HL-60 (cell line): Measurements from ENCODE around the gene TTC24.
"Not testable (repeated sequence)": the region's sequence is repeated elsewhere in the genome, so short reads cannot be mapped to it uniquely, and the experiment has no call there.

Experiments
- DNase-seq, 2 experiments: peaks; one replicate each; pipeline ENCODE4 v3.0.0-alpha.2; 2010 to 2020; ENCODE audit warnings: low read depth in 1 of 2, low spot score in 1 of 2
- H3K27ac ChIP-seq: fragments of 250-450 bp; sonication (Bioruptor Pico); replicated peaks from 2 replicates; pipeline ENCODE4 v1.5.1; 2020; ENCODE audit warnings: mild to moderate bottlenecking, moderate library complexity
- H3K27me3 ChIP-seq: fragments of 250-450 bp; sonication (Bioruptor Pico); 2 replicates; pipeline ENCODE4 v1.5.1; 2021; ENCODE audit warnings: mild to moderate bottlenecking, moderate library complexity; ENCODE audit not compliant: insufficient read depth, poor library complexity, severe bottlenecking
- H3K4me3 ChIP-seq: replicated peaks from 2 replicates; pipeline ENCODE4 v1.5.1; 2011; ENCODE audit warnings: mild to moderate bottlenecking, control low read depth, low read length; ENCODE audit not compliant: insufficient read depth
- GABPA ChIP-seq: IDR thresholded peaks from 2 replicates; pipeline ENCODE4 v1.6.1; 2012; ENCODE audit warnings: low read depth
- POLR2AphosphoS5 ChIP-seq: IDR thresholded peaks from 2 replicates; pipeline ENCODE4 v1.6.1; 2012; ENCODE audit warnings: low read depth
- SPI1 ChIP-seq: IDR thresholded peaks from 2 replicates; pipeline ENCODE4 v1.6.1; 2012; ENCODE audit warnings: low read depth, mild to moderate bottlenecking, borderline replicate concordance
- TF ChIP-seq, protein P1 (sequence below): IDR thresholded peaks from 2 replicates; pipeline ENCODE4 v1.6.1; 2012; ENCODE audit warnings: low read depth; ENCODE audit not compliant: insufficient replicate concordance
- TF ChIP-seq, protein P2 (sequence below): IDR thresholded peaks from one replicate; pipeline ENCODE4 v1.5.1; 2011; ENCODE audit warnings: low read length, control low read depth, inconsistent platforms; ENCODE audit not compliant: insufficient read depth

TTC24 gene

DNA sequence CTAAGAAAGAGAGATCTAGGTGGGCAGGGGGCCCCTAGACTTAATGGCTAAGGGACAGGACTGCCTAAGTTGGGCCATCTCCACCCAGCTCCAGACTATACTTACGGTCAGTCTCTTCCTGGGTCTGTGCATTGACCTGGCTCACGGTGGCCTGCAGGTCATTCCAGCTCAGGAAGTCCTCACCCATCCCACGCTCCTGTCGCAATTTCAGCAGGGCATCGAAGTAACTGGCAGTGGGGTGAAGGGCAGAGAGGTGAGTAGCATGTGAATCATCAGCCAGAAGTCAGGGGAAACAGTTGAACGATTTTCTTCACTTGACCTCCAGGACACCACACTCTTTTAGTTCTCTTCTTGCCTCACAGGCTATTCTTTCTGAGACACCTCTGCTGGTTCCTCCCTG, 27.7 kb upstream of the TTC24 start:
- H3K27ac ChIP-seq: peak overlapping the region; percentile 38
- no peak overlapping the region for H3K4me3 ChIP-seq
- DNase-seq: peak; percentile 19 to 96
- TF ChIP-seq, protein P1, sequence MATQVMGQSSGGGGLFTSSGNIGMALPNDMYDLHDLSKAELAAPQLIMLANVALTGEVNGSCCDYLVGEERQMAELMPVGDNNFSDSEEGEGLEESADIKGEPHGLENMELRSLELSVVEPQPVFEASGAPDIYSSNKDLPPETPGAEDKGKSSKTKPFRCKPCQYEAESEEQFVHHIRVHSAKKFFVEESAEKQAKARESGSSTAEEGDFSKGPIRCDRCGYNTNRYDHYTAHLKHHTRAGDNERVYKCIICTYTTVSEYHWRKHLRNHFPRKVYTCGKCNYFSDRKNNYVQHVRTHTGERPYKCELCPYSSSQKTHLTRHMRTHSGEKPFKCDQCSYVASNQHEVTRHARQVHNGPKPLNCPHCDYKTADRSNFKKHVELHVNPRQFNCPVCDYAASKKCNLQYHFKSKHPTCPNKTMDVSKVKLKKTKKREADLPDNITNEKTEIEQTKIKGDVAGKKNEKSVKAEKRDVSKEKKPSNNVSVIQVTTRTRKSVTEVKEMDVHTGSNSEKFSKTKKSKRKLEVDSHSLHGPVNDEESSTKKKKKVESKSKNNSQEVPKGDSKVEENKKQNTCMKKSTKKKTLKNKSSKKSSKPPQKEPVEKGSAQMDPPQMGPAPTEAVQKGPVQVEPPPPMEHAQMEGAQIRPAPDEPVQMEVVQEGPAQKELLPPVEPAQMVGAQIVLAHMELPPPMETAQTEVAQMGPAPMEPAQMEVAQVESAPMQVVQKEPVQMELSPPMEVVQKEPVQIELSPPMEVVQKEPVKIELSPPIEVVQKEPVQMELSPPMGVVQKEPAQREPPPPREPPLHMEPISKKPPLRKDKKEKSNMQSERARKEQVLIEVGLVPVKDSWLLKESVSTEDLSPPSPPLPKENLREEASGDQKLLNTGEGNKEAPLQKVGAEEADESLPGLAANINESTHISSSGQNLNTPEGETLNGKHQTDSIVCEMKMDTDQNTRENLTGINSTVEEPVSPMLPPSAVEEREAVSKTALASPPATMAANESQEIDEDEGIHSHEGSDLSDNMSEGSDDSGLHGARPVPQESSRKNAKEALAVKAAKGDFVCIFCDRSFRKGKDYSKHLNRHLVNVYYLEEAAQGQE: no peak
- TF ChIP-seq, protein P2, sequence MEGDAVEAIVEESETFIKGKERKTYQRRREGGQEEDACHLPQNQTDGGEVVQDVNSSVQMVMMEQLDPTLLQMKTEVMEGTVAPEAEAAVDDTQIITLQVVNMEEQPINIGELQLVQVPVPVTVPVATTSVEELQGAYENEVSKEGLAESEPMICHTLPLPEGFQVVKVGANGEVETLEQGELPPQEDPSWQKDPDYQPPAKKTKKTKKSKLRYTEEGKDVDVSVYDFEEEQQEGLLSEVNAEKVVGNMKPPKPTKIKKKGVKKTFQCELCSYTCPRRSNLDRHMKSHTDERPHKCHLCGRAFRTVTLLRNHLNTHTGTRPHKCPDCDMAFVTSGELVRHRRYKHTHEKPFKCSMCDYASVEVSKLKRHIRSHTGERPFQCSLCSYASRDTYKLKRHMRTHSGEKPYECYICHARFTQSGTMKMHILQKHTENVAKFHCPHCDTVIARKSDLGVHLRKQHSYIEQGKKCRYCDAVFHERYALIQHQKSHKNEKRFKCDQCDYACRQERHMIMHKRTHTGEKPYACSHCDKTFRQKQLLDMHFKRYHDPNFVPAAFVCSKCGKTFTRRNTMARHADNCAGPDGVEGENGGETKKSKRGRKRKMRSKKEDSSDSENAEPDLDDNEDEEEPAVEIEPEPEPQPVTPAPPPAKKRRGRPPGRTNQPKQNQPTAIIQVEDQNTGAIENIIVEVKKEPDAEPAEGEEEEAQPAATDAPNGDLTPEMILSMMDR: no peak
- no peak for TF ChIP-seq SPI1
- no peak for TF ChIP-seq POLR2AphosphoS5
- TF ChIP-seq GABPA: no peak
- no peaks in the 10 kb centered on the region for H3K27me3 ChIP-seq

DNA sequence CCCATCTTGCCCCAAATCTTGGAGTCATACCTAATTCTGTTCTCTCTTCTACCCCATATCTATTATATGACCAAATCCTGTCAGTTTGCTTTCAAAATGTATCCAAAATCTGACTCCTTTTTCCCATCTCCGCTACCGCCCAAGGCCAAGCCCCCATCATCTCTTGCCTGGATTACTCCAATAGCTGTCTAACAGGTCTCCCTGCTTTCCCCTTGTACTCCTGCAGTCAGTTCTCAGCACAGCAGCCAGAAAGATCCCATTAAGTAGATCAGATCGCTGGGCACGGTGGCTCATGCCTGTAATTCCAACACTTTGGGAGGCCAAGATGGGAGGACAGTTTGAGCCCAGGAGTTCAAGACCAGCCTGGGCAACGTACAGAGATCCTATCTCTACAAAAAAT, 27.0 kb upstream of the TTC24 start:
- no peak for DNase-seq
- Histone ChIP-seq H3K27me3 (no peaks in the 10 kb centered on the region), H3K27ac (no peak overlapping the region), H3K4me3 (no peak overlapping the region)
- TF ChIP-seq POLR2AphosphoS5 (no peak), GABPA (no peak), SPI1 (no peak)
- TF ChIP-seq, protein P2: no peak
- TF ChIP-seq, protein P1: no peak

- H3K27me3 ChIP-seq, H3K4me3 ChIP-seq: not testable (repeated sequence)
- H3K27ac ChIP-seq: peak overlapping the region; percentile 52
- peak; percentile 86 to 92 for DNase-seq
- peak; percentile 38; the same call in 1 of the 2 replicates for TF ChIP-seq POLR2AphosphoS5
Observed at GRCh38 chr1:156552937-156553336, 26.6 kb upstream of the TTC24 start.

DNA sequence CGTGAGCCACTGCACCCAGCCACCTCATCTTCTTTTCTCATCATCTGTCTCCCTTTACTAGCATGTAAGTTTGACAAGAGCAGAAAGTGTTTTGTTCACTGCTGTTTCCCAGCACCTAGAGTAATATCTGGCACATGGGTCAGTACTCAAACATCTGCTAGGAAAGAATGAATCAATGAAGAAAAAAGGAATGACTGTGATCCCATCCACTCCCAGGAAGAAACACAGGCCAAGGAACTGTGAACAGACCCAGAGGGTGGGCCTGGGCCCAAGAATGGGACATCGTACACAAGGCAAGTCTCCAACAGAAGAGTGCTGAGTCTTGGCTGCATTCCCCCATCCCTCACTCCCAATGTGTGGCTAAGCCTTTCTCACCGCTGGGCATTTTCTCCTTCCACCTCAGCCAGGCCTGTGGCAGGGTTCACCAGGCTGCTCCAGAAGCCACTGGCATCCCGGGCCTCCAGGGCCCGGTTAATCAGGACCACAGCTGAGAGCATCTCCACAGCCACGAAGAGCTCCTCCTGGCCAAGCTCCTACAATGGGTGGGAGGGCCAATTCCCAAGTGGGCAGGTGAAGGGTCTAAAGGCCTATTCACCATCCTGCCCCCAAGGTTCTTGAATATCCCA, 25.6 kb upstream of the TTC24 start:
- TF ChIP-seq, protein P2: no peak
- TF ChIP-seq, protein P1: no peak
- TF ChIP-seq POLR2AphosphoS5: no peak
- TF ChIP-seq GABPA: no peak
- TF ChIP-seq SPI1: no peak
- DNase-seq: no peak
- no peak overlapping the region for H3K4me3 ChIP-seq
- no peak overlapping the region for H3K27ac ChIP-seq
- no peaks in the 10 kb centered on the region for H3K27me3 ChIP-seq
